CD1c-positive myeloid dendritic cell (primary cell): ENCODE results near the gene SENP2.
"Not testable (repeated sequence)": the region's sequence is repeated elsewhere in the genome, so short reads cannot be mapped to it uniquely, and the experiment has no call there.

Experiments used
- DNase-seq: peaks from one replicate; pipeline ENCODE4 v3.0.0-alpha.2; 2016; ENCODE audit errors: extremely low spot score

The SENP2 gene

DNA sequence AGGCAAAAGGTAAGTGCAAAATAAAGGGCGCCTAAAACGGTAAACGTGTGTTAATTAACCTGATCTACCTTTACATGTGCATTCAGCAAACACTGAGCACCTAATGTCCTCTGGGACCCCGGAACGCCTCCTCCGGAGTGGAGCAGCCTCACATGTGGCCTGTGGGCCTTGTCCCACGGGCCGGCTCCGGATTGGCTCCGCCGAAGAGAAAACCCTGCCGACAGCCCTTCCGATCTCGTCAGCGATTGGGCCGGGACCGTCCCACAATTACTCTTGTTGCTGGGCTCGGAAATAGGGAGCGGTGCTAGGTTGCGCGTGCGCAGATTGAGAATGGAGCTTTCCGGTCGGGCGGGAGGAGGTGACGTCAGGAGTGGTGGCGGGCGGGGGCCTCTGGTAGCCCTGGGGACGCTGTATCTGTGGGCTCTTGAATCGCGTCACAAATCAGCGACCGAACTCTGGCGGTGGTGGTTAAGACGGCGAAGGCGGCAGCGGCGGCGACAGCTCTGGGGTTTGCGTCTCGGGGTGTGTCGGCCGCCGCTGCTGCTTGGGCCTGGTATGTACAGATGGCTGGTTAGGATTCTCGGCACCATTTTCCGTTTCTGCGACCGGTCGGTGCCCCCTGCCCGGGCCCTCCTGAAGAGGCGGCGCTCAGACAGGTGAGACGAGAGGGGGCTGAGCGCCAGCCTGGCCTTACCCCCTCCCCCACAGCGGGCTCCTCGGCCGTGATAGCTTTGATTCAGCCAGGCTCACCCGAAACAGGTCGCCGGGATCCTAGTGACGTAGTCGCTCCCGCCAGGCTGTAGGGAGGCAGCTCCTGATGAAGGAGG, at the start of gene SENP2:
Gene SENP2, plus strand, starts transcription at position 437 of the 827 bp plus-strand sequence. Its CDS starts 119 bp downstream, at position 556.
- DNase-seq: peak; percentile 100

DNA sequence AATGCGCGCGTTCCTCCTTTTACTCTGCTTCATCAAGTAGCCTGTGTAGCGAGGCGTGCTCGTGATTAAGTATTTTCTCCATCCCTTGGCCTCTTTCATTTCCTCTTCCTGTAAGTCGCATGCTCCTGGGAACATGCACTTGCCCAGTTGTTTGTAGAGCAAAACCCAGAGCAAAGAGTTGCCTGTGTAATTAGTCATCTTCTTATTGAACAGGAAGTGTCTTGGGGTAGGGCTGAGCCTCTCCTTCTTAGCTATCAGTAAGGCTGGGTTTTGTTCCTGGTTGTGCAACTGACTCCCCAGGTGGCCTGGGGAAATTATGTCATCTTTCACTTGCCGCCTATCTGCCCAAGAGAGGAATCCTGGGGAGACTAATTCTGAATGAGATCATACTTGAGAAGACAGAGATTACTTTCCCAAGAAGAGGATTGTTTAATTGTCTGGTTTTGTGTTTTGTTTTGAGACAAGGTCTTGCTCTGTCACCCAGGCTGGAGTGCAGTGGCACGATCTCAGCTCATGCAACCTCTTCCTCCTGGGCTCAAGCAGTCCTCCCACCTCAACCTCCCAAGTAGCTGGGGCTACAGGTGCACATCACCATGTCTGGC, 48.6 kb upstream of the SENP2 start:
- peak; percentile 91 for DNase-seq

DNA sequence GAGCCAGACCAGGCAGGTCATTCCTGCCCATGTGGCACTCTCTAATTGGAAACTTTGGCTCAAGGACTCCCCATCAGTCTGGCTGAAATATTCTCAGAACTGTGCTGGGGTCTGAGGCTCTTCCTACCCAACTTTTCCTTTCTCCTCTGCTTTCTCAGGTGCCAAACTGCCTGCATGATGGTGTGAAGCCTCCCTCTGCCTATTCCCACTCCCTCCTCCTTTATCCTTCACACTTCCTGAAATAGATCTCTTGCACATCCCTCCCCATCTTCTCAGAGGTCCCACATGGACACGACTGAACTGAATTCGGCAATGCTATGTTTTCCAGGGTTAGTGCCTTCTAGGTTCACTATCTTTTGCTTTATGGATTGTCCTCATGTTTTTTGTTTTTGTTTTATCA, 46.2 kb upstream of the SENP2 start:
- no peak for DNase-seq

DNA sequence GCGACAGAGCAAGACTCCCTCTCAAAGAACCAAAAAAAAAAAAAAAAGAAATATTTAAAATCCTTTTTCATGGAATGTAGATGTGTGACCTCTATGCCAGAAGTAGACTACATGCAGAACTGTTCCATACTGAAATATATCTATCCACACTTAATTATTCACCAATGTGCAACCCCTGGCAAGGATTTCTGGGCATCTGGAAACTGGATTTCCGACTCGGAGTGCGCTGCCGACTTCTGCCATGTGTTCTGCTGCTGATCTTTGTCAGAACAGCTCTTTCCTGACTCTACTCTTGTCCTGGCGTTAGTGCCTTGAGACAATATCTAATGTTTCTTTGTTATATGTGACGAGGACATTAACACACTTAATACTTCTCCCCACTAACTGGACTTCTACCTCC, 45.4 kb upstream of the SENP2 start:
- DNase-seq: no peak

DNA sequence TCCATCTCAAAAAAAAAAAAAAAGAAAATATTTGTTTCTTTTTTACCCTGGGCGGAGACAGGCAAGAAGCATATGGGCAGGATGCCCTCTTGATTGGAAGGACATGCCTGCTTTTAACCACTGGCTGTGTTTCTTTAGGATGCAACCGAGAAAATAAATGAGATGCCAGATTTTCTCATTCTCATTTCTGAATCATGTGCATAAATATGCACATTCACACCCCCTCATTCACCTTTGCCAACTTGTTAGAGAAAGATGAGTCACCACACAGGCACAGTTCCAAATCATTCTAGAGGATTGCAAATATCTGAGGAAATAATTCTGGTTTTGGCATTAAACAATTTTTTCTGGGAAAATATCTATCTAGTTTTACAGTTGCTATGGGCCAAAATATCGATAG, 37.0 kb upstream of the SENP2 start:
- DNase-seq: no peak

DNA sequence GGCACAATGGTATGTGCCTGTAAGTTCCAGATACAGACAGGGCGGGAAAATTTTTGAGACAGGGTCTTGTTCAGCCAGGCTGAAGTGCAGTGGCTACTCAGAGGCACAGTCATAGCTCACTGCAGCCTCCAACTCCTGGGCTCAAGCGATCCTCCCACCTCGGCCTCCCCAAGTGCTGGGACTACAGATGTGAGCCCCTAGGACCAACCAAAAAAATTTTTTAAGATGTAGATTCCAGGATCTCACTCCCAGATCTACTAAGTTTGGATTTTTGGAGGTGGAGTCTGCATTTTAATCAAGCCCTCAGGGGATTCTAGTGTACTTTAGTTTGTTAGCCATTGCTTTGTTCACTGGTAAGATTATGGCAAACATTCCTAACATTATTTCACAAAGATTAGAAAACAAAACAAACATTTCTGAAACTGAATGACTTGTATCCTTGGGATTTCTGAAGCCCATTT, 36.4 kb upstream of the SENP2 start:
- DNase-seq: no peak

DNA sequence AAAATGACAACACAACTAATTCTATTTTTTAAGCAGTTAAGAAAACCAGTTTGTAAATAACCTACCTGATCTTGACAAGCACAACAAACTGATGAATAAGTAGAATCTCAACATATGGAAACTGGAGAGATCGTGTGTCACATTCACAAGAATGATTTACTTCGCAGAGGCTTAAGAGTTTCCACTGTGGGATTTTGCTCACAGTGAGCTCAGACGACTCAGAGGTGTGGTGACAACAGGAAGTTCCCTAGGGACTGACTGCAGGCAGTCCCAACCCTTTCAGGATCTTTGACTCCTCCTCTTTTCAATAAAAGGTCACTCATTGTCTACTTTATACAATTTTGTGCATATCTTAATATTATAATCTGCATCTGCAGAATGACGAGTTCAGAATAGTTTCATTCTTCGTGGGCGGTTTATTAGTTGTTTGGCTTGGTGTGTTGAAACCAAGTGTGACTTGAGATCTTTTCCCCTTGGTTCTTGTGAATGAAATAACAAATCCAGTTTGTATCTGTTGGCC, 33.7 kb upstream of the SENP2 start, which contains the start of gene LIPH:
Gene LIPH, minus strand, starts transcription at position 231 of the 520 bp plus-strand sequence. Its CDS starts 117 bp downstream, at position 114.
- no peak for DNase-seq

DNA sequence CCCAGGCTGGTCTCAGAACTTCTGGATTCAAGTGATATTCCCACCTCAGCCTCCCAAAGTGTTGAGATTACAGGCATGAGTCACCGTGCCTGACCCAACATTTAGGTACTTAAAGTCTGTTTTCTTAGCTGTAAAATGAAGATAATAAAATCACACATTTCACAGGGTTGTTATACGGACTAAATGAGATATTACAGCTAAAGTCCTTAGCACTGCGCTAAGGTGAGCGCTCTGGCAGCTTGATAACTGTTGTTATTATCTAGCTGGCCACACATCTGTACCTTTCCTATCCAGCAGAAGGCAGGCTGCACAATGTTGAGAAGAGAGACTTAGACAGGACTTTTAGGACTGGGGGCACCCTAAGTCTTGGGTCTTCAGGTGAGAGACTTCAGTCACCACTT, 31.0 kb upstream of the SENP2 start:
- no peak for DNase-seq

DNA sequence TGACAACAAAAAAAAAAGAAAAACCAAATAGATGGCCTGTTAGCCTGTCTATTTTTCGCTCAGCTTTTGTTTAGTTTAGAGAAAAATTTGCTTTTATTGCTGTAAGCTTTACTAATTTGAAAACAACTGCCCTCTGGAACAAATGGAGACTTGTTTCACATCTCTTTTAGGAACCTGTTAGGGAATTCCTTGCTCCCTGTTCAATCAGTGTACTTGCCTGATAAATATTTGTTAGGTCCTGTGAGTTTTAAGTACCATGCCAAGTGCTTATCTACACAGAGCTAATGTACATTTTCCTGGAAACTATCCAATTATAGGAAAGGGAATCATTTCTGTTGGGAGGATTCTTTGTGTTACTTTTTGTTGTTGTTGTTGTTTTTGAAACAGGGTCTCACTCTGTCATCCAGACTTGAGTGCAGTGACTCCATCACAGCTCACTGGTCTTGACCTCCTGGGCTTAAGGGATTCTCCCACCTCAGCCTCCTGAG, 30.2 kb upstream of the SENP2 start:
- no peak for DNase-seq

DNA sequence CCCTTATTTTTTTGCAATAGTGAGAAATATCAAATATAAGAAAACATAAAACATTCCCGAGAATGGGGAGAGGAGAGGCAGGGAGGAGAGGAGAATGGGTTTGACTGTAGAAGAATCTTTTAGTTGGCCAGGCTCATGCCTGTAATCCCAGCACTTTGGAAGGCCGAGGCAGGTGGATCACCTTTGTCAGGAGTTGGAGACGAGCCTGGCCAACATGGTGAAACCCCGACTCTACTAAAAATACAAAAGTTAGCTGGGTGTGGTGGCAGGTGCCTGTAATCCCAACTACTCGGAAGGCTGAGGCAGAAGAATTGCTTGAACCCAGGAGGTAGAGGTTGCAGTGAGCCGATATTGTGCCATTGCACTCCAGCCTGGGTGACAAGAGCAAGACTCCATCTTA, 29.5 kb upstream of the SENP2 start:
- not testable (repeated sequence) for DNase-seq

DNA sequence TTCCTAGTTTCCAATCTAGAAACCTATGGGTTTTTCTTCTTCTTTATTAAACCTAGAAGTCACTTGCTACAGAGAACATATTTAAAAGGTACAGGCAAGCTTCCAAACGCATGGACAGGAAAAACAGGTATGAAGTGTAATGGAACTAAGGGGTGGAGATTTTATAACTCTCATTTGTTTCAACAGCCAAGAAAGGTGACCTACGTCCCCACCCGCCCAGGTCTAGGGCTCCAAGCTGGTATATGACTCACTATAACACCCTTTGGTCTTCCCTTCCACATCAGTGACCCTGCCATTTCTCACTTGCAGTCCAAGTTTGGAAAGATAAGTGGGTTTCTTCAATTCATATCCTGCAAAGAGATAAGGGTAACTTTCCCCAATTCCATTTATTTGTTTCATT, 27.7 kb upstream of the SENP2 start:
- no peak for DNase-seq

DNA sequence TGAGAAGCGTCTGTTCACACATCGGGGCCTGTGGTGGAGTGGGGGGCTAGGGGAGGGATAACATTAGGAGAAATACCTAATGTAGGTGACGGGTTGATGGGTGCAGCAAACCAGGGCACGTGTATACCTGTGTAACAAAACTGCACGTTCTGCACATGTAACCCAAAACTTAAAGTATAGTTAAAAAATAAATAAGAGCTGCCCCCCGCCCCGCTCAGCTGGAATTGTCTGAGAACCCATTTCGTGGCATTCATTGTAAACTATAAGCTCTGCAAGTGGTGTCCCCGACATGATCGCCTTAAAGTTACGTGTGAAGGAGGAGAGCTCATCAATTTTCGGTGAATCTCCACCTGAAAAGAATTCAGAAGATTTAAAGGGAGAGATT, 26.4 kb upstream of the SENP2 start:
- DNase-seq: no peak

DNA sequence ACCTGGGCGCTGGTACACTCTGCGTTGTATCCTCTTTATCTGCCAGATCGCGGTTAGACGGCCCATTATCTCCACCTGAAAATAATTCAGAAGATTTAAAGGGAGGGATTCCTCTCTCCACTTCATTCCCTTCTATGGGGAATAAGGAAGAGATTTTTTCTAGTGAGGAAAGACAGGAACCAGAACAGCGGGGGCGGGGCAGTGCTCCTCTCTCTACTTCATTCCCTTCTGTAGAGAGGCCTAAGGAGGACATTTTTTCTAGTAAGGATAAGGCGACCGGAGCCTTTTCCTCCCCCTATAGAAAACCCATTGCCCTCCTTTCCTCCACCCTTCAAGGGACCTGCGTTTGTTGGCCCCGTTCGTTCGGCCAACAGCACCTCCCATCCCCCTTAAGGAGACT, 25.4 kb upstream of the SENP2 start:
- DNase-seq: no peak

DNA sequence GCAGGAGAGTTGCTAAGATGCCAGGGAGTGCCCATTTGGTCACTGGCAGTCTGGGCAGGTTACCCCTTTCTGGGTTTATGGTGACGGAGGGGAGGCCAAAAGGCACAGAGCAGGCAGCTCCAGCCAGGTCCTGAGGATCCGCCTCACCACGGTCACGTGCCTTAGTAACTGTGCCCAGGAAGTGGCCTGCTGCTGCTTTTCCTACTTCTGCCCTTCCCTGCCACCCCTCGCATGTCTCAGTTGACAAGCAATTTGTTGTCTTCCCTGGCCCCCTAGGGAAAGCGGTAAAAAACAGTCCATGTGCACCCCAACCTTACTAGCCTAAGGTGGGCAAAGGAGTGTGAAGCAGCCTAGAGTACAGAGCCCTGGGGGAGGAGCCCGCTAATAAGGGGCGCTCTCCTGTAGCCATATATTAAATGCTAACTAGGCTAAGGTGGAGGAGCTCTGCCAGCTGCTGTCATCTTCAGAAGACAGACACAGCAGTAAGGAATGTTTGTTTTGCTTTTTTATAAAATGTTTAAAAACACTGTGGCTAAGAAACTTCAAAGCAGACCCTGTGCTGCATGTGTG, 24.6 kb upstream of the SENP2 start:
- peak; percentile 23 for DNase-seq

DNA sequence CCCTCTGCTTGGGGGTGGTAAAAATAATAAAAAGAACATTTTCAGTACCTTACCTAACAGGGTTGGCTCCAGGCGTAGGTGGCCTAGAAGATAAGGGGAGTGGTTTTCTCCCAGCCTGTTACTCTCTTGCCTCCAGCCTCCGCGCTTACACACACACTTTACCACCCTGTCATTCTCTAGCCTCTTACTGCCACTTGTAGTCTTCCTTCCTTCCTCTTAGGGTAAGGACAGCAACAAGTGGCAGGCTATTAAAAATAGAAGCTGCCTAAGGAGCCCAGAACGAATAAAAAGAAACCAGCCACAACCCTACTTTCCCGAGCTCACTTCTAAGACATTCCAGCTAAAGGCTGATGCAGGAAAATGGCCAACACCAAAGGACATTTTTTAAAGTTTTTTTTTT, 24.1 kb upstream of the SENP2 start:
- no peak for DNase-seq

DNA sequence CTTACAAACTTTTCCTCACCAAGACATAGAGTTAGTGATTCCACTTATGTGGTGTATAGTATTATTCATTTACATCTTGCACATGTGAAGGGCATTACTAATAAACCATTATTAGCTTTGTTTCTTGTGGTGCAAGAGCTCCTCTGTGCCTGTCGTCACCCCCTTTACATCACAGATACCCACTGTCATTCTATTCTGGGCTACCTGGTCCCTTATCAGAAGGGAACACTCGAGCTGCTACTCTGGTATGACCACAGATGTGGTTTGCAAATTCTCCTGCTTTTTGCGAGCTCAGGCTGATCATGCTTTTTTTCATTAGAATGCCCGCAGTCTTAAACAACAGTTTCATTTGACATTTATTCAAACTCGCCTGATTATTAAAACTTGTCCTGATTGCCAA, 13.9 kb upstream of the SENP2 start:
- no peak for DNase-seq

DNA sequence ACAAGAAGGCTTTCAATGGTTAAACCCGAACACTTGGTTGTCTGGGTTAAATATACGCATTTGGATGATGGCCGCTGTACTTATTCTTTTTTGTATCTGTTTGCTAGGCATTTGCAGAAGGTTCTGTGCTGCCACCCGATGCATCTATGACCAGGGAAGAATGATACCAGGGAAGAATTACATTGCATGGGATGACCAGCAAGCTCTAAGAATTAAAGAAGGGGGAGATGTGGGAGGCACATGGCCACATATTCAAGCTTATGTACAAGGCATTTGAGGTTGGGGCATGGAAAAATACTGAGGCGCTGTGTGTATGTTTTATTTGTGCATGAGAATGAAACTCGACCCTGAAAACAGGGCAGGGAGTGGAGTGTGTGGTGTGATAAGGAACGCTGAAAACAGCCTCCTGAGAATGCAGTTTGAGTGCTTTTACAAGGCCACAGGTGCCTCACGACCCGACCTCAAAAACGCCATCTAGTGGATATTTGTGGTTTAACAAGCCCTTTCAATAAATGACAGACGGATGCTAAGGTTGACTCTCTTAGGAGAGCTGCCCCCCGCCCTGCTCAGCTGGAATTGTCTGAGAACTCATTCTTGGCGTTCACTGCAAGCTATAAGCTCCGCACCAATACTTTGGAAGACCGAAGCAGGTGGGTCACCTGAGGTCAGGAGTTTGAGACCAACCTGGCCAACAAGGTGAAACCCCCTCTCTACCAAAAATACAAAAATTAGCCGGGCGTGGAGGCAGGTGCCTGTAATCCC, 10.8 kb upstream of the SENP2 start:
- peak; percentile 75 for DNase-seq

DNA sequence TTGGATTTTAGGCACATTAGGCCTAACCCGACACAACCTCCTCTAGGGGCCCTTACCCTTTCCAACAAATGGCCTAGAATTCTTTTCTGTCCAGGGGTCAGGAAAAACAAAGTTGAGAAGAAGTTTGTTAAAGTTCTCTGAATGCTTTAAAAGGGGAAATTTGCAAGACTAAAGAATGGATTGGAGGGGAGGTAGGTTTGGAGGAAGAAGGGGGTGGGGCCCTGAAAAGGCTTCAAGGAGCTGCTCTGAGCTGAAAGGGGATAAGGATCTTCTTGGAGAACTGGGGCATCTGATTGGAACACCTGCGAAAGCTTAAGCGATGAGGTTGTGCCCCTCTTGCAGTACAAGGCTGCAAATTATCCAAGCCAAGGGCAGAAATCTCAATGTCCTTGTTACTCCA, 3.9 kb upstream of the SENP2 start:
- DNase-seq: no peak

DNA sequence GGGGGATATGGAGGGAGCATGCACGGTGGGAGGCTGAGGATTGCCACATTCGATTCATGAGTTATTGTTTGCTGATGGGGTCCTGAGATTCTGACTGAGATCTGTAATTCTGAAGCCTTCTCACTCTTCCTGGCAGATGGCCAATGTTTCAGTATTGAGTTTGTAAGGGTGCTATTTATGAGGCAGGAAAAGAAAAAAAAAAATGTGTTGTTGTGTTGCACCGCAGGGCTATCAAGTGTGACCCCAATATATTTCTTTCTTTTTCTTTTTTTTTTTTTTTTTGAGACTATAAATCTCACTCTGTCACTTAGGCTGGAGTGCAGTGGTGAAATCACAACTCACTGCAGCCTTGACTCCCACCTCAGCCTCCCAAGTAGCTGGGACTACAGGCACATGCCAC, 3.2 kb upstream of the SENP2 start:
- DNase-seq: peak; percentile 23

DNA sequence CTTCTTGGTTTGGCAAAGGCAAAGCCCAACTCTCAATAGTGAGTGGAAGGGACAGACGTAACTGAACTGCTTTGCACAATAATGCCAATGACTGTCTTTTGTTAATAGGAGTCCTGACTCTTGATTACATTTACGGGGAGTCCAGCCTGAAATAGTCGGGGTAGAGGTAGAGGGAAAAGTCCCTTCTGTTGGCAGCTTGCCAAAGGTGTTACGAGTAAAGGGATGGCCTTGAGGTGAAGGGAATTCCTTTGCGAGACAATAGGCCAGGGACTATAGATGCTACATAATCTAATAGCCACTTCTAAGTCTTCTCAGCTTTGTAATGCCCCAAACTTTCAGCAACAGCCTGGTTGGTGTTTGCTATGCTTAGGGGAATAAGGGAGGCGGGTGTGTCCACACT, 2.2 kb upstream of the SENP2 start:
- DNase-seq: no peak

DNA sequence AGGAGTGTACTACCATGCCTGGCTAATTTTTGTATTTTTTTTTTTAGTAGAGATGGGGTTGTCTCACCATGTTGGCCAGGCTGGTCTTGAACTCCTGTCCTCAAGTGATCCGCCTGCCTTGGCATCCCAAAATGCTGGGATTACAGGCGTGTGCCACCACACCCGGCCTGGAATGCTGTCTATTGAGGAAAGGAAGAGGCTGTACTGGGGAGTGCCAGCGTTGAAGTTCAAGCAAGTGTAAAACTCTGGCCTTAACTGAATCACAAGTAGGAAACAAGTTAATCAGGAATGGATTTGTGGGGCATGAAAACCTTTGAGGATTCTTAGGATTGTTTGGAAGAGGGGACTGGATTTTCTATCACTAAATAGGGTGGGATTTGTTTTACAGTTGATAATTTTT, 1.4 kb upstream of the SENP2 start:
- no peak for DNase-seq

DNA sequence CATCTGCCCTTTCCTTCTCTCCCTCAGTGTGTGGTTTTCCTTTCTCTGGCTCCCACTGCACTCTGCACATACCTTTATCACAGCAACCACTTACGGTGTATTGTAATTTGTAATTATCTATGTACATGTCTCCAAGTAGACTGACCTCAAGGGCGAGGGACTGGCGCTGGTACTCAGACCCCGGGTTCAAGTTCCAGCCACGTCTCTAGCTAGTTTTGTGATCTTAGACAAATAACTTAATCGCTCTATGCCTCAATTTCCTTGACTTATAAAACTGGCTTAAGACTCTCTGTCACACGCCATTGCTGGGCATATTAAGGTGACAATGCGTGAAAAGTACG, 607 bp upstream of the SENP2 start:
- DNase-seq: no peak
